ENCODE results near the gene ABCC1.
"Not testable (repeated sequence)": the region's sequence is repeated elsewhere in the genome, so short reads cannot be mapped to it uniquely, and the experiment has no call there.

ABCC1 gene

DNA sequence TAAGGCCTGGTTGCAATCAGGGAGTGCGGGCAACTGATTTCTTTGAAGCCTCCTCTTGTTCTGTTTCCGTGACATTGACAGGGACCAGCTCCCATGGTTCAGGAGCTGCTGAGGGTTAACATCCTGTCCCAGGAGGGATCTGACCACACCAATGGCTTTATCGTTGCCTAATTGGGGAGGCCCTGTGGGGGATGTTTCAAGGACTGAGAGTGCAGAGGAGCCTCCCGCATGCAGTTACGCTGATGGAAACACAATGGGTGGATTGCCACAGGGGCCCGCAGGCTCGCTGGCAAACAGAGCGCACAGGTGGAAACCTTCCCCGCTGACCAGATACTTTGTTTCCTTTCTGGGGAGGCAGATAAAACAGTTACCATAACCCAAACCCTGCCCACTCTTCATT, 23.8 kb upstream of the ABCC1 start:
- no peak overlapping the region for H3K4me3 ChIP-seq (ENCODE audit: control insufficient read depth, low read depth, low read length)
- TF ChIP-seq CTCF (IDR thresholded peaks at IDR 0.05; ENCODE audit: control insufficient read depth, insufficient read depth, low read depth, low read length, missing control alignments): no peak
- no peak for DNase-seq (ENCODE audit: low read depth)

GRCh38 chr16:15928261-15929104, 20.9 kb upstream of the ABCC1 start:
- TF ChIP-seq CTCF (IDR thresholded peaks at IDR 0.05; ENCODE audit: control insufficient read depth, insufficient read depth, low read depth, low read length, missing control alignments): no peak
- DNase-seq (ENCODE audit: low read depth): no peak
- no peak overlapping the region for H3K4me3 ChIP-seq (ENCODE audit: control insufficient read depth, low read depth, low read length)

GRCh38 chr16:15932939-15933338, 16.5 kb upstream of the ABCC1 start:
- no peak for TF ChIP-seq CTCF (IDR thresholded peaks at IDR 0.05; ENCODE audit: control insufficient read depth, insufficient read depth, low read depth, low read length, missing control alignments)
- H3K4me3 ChIP-seq (ENCODE audit: control insufficient read depth, low read depth, low read length): no peak overlapping the region
- no peak for DNase-seq (ENCODE audit: low read depth)

DNA sequence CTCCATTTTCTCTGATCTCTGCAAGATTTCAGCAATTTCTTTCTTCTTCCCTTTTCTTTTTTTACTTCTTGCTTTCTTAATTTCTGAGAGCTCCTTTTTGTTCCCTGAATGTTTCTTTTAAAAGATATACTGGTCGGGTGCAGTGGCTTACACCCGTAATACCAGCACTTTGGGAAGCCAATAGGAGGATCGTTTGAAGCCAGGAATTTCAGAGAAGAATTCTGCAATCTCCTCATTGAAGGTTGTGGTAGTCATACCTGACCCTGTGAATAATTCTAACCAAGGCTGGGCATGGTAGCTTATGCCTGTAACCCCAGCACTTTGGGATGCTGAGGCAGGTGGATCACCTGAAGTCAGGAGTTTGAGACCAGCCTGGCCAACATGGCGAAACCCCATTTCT, 15.6 kb upstream of the ABCC1 start:
- H3K4me3 ChIP-seq (ENCODE audit: control insufficient read depth, low read depth, low read length): no peak overlapping the region
- no peak for TF ChIP-seq CTCF (IDR thresholded peaks at IDR 0.05; ENCODE audit: control insufficient read depth, insufficient read depth, low read depth, low read length, missing control alignments)
- no peak for DNase-seq (ENCODE audit: low read depth)

DNA sequence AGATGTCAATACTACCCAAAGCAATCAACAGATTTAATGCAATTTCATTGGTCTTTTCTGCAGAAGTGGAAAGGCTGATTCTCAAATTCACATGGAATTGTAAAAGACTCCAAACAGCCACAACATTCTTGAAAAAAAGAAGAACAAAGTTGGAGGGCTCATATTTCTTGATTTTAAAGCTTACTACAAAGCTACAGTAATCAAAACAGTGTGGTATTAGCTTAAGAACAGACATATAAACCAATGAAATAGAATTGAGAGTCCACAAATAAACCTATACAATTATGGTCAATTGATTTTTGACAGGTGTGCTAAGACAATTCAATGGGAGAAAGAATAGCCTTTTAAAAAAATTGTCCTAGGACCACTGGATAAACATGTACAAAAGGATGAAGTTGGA, 14.4 kb upstream of the ABCC1 start:
- no peak overlapping the region for H3K4me3 ChIP-seq (ENCODE audit: control insufficient read depth, low read depth, low read length)
- TF ChIP-seq CTCF (IDR thresholded peaks at IDR 0.05; ENCODE audit: control insufficient read depth, insufficient read depth, low read depth, low read length, missing control alignments): no peak
- no peak for DNase-seq (ENCODE audit: low read depth)

DNA sequence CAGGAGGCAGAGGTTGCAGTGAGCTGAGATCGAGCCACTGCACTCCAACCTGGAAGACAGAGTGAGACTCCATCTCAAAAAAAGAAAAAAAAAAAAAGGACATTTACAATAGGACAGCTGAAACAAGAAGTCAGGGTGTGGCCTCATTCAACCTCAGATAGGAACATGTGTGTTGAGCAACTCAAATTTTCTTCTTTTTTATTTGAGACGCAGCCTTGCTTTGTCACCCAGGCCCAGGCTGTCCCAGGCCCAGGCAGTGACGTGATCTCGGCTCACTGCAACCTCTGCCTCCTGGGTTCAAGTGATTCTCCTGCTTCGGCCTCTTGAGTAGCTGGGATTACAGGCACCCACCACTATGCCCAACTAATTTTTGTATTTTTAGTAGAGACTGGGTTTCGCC, 12.6 kb upstream of the ABCC1 start:
- H3K4me3 ChIP-seq (ENCODE audit: control insufficient read depth, low read depth, low read length); DNase-seq (ENCODE audit: low read depth): not testable (repeated sequence)

- no peak overlapping the region for H3K4me3 ChIP-seq (ENCODE audit: control insufficient read depth, low read depth, low read length)
- DNase-seq (ENCODE audit: low read depth): no peak
- TF ChIP-seq CTCF (IDR thresholded peaks at IDR 0.05; ENCODE audit: control insufficient read depth, insufficient read depth, low read depth, low read length, missing control alignments): no peak
Measured at GRCh38 chr16:15942931-15943690, 6.3 kb upstream of the ABCC1 start.
